ENCODE data around the gene VSIR.

The VSIR gene

DNA sequence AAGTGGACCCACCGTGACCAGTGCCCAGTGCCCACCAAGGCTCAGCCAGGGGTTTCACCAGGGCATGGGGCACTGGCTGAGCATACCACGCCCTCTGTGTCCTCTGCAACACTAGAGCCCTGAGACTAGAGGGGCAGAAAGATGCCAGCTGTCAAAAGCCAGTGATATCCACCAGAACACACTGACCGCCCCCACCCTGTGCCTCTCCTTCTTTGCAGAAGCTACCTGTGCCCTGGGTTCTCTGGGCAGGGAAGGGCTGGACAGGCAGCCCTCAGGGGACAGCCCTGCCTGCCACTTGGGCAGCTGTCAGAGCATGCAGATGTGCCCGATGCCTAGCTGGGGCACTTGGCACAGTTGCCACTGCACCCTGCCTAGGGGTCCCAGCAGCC, 494 bp downstream of the VSIR start:
- H3K27ac ChIP-seq (replicated peaks), result peak overlapping the region; percentile 91
- H3K27me3 ChIP-seq (ENCODE audit: insufficient read depth, poor library complexity, severe bottlenecking), result no peaks in the 10 kb centered on the region
- TF ChIP-seq, protein P1, sequence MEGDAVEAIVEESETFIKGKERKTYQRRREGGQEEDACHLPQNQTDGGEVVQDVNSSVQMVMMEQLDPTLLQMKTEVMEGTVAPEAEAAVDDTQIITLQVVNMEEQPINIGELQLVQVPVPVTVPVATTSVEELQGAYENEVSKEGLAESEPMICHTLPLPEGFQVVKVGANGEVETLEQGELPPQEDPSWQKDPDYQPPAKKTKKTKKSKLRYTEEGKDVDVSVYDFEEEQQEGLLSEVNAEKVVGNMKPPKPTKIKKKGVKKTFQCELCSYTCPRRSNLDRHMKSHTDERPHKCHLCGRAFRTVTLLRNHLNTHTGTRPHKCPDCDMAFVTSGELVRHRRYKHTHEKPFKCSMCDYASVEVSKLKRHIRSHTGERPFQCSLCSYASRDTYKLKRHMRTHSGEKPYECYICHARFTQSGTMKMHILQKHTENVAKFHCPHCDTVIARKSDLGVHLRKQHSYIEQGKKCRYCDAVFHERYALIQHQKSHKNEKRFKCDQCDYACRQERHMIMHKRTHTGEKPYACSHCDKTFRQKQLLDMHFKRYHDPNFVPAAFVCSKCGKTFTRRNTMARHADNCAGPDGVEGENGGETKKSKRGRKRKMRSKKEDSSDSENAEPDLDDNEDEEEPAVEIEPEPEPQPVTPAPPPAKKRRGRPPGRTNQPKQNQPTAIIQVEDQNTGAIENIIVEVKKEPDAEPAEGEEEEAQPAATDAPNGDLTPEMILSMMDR (IDR thresholded peaks at IDR 0.05; ENCODE audit: insufficient read depth, low read length), result no peak
- TF ChIP-seq, protein P2, sequence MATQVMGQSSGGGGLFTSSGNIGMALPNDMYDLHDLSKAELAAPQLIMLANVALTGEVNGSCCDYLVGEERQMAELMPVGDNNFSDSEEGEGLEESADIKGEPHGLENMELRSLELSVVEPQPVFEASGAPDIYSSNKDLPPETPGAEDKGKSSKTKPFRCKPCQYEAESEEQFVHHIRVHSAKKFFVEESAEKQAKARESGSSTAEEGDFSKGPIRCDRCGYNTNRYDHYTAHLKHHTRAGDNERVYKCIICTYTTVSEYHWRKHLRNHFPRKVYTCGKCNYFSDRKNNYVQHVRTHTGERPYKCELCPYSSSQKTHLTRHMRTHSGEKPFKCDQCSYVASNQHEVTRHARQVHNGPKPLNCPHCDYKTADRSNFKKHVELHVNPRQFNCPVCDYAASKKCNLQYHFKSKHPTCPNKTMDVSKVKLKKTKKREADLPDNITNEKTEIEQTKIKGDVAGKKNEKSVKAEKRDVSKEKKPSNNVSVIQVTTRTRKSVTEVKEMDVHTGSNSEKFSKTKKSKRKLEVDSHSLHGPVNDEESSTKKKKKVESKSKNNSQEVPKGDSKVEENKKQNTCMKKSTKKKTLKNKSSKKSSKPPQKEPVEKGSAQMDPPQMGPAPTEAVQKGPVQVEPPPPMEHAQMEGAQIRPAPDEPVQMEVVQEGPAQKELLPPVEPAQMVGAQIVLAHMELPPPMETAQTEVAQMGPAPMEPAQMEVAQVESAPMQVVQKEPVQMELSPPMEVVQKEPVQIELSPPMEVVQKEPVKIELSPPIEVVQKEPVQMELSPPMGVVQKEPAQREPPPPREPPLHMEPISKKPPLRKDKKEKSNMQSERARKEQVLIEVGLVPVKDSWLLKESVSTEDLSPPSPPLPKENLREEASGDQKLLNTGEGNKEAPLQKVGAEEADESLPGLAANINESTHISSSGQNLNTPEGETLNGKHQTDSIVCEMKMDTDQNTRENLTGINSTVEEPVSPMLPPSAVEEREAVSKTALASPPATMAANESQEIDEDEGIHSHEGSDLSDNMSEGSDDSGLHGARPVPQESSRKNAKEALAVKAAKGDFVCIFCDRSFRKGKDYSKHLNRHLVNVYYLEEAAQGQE (IDR thresholded peaks at IDR 0.05; ENCODE audit: insufficient replicate concordance, low read depth), result no peak
- TF ChIP-seq POLR2AphosphoS5 (IDR thresholded peaks at IDR 0.05; ENCODE audit: low read depth) (no peak), GABPA (IDR thresholded peaks at IDR 0.05; ENCODE audit: low read depth) (no peak), SPI1 (IDR thresholded peaks at IDR 0.05; ENCODE audit: borderline replicate concordance, low read depth) (no peak)
- DNase-seq (ENCODE audit: low read depth in 1 of 2, low spot score in 1 of 2), result no peak
- peak overlapping the region; percentile 81 for H3K4me3 ChIP-seq (replicated peaks; ENCODE audit: insufficient read depth, low read length)

DNA sequence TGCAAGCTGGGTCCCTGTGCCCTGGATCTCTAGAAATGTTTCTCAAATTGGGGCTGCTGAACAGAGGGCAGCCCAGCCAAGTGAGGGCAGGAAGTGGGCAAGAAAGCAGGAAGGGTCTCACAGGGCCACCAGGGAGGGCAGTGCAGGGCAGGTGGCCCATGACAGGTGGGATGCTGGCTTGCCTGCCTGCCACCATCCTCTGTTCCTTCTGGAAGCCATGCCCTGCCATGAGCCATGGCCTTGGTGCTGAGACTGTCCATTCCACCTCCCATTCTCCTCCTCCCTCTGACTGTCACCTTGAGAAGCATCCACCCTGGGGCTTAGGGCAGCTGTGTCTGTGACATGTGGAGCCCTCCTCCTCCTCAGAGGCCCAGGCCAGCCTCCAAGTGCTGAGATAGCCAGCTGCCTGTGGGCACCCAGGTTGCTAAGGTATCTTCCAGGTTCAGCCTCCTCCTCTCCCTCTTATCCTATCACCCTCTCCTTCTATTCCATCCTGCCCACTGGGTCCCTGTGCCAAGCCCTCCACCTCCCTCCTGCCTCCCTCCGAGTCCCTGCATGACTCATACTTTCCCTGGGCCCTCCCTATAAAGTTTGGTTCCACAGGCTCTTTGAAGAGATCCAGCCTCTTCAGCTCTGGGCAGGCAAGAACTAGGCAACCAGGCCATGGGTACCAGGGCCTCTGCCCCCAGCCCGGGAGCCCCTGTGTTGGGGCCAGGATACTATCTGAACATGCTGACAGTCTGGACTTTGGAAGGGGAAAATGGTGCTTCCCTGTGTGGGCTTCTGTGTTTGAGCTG, 1.3 kb downstream of the VSIR start:
- no peaks in the 10 kb centered on the region for H3K27me3 ChIP-seq (ENCODE audit: insufficient read depth, poor library complexity, severe bottlenecking)
- peak; percentile 41 to 85 for DNase-seq (ENCODE audit: low read depth in 1 of 2, low spot score in 1 of 2)
- TF ChIP-seq GABPA (IDR thresholded peaks at IDR 0.05; ENCODE audit: low read depth), result no peak
- TF ChIP-seq, protein P2 (IDR thresholded peaks at IDR 0.05; ENCODE audit: insufficient replicate concordance, low read depth), result no peak
- TF ChIP-seq, protein P1 (IDR thresholded peaks at IDR 0.05; ENCODE audit: insufficient read depth, low read length), result no peak
- no peak for TF ChIP-seq POLR2AphosphoS5 (IDR thresholded peaks at IDR 0.05; ENCODE audit: low read depth)
- no peak for TF ChIP-seq SPI1 (IDR thresholded peaks at IDR 0.05; ENCODE audit: borderline replicate concordance, low read depth)
- peak overlapping the region; percentile 91 for H3K27ac ChIP-seq (replicated peaks)
- H3K4me3 ChIP-seq (replicated peaks; ENCODE audit: insufficient read depth, low read length), result peak overlapping the region; percentile 81

DNA sequence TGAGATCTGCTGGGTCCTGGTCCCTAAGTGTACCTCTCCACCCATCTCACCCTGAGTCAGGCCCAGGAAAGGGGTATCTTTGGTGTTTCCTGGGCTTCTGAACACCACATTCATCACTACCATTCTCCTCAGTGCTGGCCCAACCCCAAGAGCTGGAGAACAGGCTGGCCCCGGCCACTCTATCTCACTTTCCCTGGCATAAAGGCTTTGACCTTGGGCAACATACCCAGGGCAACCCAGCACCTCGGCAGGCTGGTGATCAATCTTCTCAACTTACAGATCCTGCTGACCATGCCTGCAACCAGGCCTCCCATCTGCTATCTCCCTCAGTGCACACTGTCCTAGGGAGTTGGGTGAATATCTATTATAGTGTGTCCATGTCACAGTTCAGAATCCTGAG, 2.1 kb downstream of the VSIR start:
- DNase-seq (ENCODE audit: low read depth in 1 of 2, low spot score in 1 of 2), result no peak
- Histone ChIP-seq H3K27me3 (ENCODE audit: insufficient read depth, poor library complexity, severe bottlenecking) (no peaks in the 10 kb centered on the region), H3K4me3 (replicated peaks; ENCODE audit: insufficient read depth, low read length) (peak overlapping the region; percentile 81), H3K27ac (replicated peaks) (peak overlapping the region; percentile 91)
- no peak for TF ChIP-seq POLR2AphosphoS5 (IDR thresholded peaks at IDR 0.05; ENCODE audit: low read depth)

DNA sequence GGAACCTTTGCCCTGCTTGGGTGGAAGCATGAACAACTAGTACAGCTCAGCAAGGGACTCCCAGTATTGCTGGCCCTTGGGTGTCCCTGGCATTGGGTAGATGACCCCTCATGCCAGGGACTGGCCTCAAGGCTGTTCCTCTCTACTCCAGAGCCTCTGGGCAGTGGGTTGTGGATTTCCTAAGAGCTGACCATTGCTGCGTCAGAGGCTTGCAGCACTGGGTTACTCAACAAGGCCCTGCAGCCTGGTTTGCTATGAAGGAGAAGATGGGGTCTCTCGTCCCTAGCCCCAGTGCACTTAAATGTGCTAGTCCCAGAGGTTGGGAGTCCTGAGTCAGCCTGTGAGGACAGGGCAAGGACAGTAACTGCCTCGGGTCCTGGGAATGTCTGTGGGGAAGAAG, 2.5 kb downstream of the VSIR start:
- TF ChIP-seq, protein P2 (IDR thresholded peaks at IDR 0.05; ENCODE audit: insufficient replicate concordance, low read depth), result no peak
- TF ChIP-seq, protein P1 (IDR thresholded peaks at IDR 0.05; ENCODE audit: insufficient read depth, low read length), result no peak
- TF ChIP-seq POLR2AphosphoS5 (IDR thresholded peaks at IDR 0.05; ENCODE audit: low read depth) (no peak), SPI1 (IDR thresholded peaks at IDR 0.05; ENCODE audit: borderline replicate concordance, low read depth) (no peak), GABPA (IDR thresholded peaks at IDR 0.05; ENCODE audit: low read depth) (no peak)
- no peaks in the 10 kb centered on the region for H3K27me3 ChIP-seq (ENCODE audit: insufficient read depth, poor library complexity, severe bottlenecking)
- DNase-seq (ENCODE audit: low read depth in 1 of 2, low spot score in 1 of 2), result peak; percentile 37 to 52
- H3K27ac ChIP-seq (replicated peaks), result peak overlapping the region; percentile 91
- H3K4me3 ChIP-seq (replicated peaks; ENCODE audit: insufficient read depth, low read length), result peak overlapping the region; percentile 81

Measured in HL-60 (cell line).